GF-D8 (cell line): ENCODE results near the gene PSMD1.
"Not testable (repeated sequence)": the region's sequence is repeated elsewhere in the genome, so short reads cannot be mapped to it uniquely, and the experiment has no call there.

Experiments
- DNase-seq: peaks from one replicate; lab custom pipeline; 2025; lab: John Stamatoyannopoulos, UW

Gene PSMD1

GRCh38 chr2:231056453-231057416 lies at the start of gene PSMD1:
TSS of gene PSMD1 (plus strand) at chr2:231056867. CDS start at chr2:231057026, 159 bp downstream.
- DNase-seq, result peak; percentile 66

- DNase-seq, result no peak
Measured at GRCh38 chr2:231007286-231008098, 49.2 kb upstream of the PSMD1 start.

GRCh38 chr2:231008131-231008530 lies 48.5 kb upstream of the PSMD1 start:
- DNase-seq, result no peak

GRCh38 chr2:231009236-231009919 lies 47.3 kb upstream of the PSMD1 start:
- no peak for DNase-seq

- no peak for DNase-seq
Measured at GRCh38 chr2:231010201-231010730, 46.4 kb upstream of the PSMD1 start.

- no peak for DNase-seq
Measured at GRCh38 chr2:231011526-231011925, 45.1 kb upstream of the PSMD1 start.

- no peak for DNase-seq
Measured at GRCh38 chr2:231012463-231012862, 44.2 kb upstream of the PSMD1 start.

GRCh38 chr2:231013820-231014219 lies 42.8 kb upstream of the PSMD1 start:
- DNase-seq, result no peak

- DNase-seq, result no peak
Measured at GRCh38 chr2:231015478-231015877, 41.2 kb upstream of the PSMD1 start.

- no peak for DNase-seq
Measured at GRCh38 chr2:231015926-231016325, 40.7 kb upstream of the PSMD1 start.

GRCh38 chr2:231016566-231017230 lies 40.0 kb upstream of the PSMD1 start:
- no peak for DNase-seq

GRCh38 chr2:231017231-231017598 lies 39.5 kb upstream of the PSMD1 start:
- DNase-seq, result no peak

- DNase-seq, result no peak
Measured at GRCh38 chr2:231018184-231018583, 38.5 kb upstream of the PSMD1 start.

GRCh38 chr2:231025059-231025458 lies 31.6 kb upstream of the PSMD1 start:
- DNase-seq, result not testable (repeated sequence)

GRCh38 chr2:231028889-231029288 lies 27.8 kb upstream of the PSMD1 start:
- no peak for DNase-seq

GRCh38 chr2:231029563-231029962 lies 27.1 kb upstream of the PSMD1 start:
- DNase-seq, result no peak

GRCh38 chr2:231030725-231031124 lies 25.9 kb upstream of the PSMD1 start:
- DNase-seq, result no peak

GRCh38 chr2:231032575-231033140 lies 24.0 kb upstream of the PSMD1 start:
- DNase-seq, result no peak

GRCh38 chr2:231033147-231034132 lies 23.2 kb upstream of the PSMD1 start:
- DNase-seq, result no peak
